OCI-LY1 (cell line): ENCODE results near the gene IL3.

Experiments used
- H2AFZ ChIP-seq: fragments of 200-600 bp; sonication (generic), shearing (Covaris generic); 2 replicates; pipeline ENCODE4 v1.6.0; 2014; ENCODE audit warnings: antibody characterized with exemption, mild to moderate bottlenecking, low read length
- H3F3A ChIP-seq: fragments of 200-600 bp; sonication (generic), shearing (Covaris generic); 2 replicates; pipeline ENCODE4 v1.6.0; 2014; ENCODE audit warnings: mild to moderate bottlenecking, antibody characterized with exemption, low read length, moderate library complexity; ENCODE audit not compliant: insufficient read depth
- H3K27ac ChIP-seq: fragments of 200-600 bp; sonication (generic); 2 replicates; pipeline ENCODE4 v1.5.1; 2014; ENCODE audit warnings: low read length, mixed run types, mild to moderate bottlenecking, low read depth; ENCODE audit not compliant: poor library complexity, severe bottlenecking
- H3K27me3 ChIP-seq: fragments of 200-600 bp; sonication (generic); 2 replicates; pipeline ENCODE4 v1.6.0; 2014; ENCODE audit warnings: antibody characterized with exemption, mild to moderate bottlenecking, low read length, moderate library complexity; ENCODE audit not compliant: insufficient read depth
- H3K36me3 ChIP-seq: fragments of 200-600 bp; sonication (generic); 2 replicates; pipeline ENCODE4 v1.6.1; 2014; ENCODE audit warnings: mild to moderate bottlenecking, antibody characterized with exemption, low read length, moderate library complexity, mixed read lengths; ENCODE audit not compliant: insufficient read depth
- H3K4me1 ChIP-seq: fragments of 200-600 bp; sonication (generic); 2 replicates; pipeline ENCODE4 v1.5.1; 2014; ENCODE audit warnings: mild to moderate bottlenecking, low read length, moderate library complexity; ENCODE audit not compliant: insufficient read depth, severe bottlenecking
- H3K4me2 ChIP-seq: fragments of 200-600 bp; sonication (generic), shearing (Covaris generic); 2 replicates; pipeline ENCODE4 v1.6.1; 2014; ENCODE audit warnings: low read length
- H3K4me3 ChIP-seq: fragments of 200-600 bp; sonication (generic); 2 replicates; pipeline ENCODE4 v1.5.1; 2014; ENCODE audit warnings: low read length, low read depth, mild to moderate bottlenecking, mixed read lengths; ENCODE audit not compliant: poor library complexity, severe bottlenecking
- H3K79me2 ChIP-seq: fragments of 200-600 bp; shearing (Covaris generic); 2 replicates; pipeline ENCODE4 v1.6.1; 2016; ENCODE audit warnings: mixed run types, low read length, mixed read lengths; ENCODE audit not compliant: insufficient read depth
- H3K9ac ChIP-seq: fragments of 200-600 bp; sonication (generic), shearing (Covaris generic); 2 replicates; pipeline ENCODE4 v1.6.1; 2014; ENCODE audit warnings: mild to moderate bottlenecking, low read length, mixed read lengths
- H3K9me2 ChIP-seq: fragments of 200-600 bp; sonication (generic), shearing (Covaris generic); 2 replicates; pipeline ENCODE4 v1.6.1; 2014; ENCODE audit warnings: low read depth, mild to moderate bottlenecking, low read length, mixed read lengths
- H3K9me3 ChIP-seq: fragments of 200-600 bp; shearing (Covaris generic); 2 replicates; pipeline ENCODE4 v1.6.1; 2014; ENCODE audit warnings: low read length, mixed read lengths
- H4K20me1 ChIP-seq: fragments of 200-600 bp; sonication (generic), shearing (Covaris generic); 2 replicates; pipeline ENCODE4 v1.6.0; 2016; ENCODE audit warnings: mild to moderate bottlenecking, low read length; ENCODE audit not compliant: insufficient read depth
- EZH2 ChIP-seq: fragments of 200-600 bp; sonication (generic), shearing (Covaris generic); IDR thresholded peaks from 2 replicates; pipeline ENCODE4 v1.8.0; 2017; ENCODE audit warnings: borderline replicate concordance, mixed run types, mild to moderate bottlenecking, antibody characterized with exemption, low read length, moderate library complexity, mixed read lengths
- TF ChIP-seq, protein P1 (sequence below): fragments of 200-600 bp; sonication (generic), shearing (Covaris generic); IDR thresholded peaks from 2 replicates; pipeline ENCODE4 v1.5.1; 2017; ENCODE audit warnings: mild to moderate bottlenecking, antibody characterized with exemption, low read length, moderate library complexity, mixed read lengths

IL3 gene

GRCh38 chr5:132099076-132099748, 38.8 kb downstream of the IL3 start:
- Histone ChIP-seq H3K4me2 (no peak overlapping the region), H3K27me3 (no peaks in the 10 kb centered on the region)

GRCh38 chr5:132099905-132100304, 39.5 kb downstream of the IL3 start:
- Histone ChIP-seq H3K9ac (no peak overlapping the region), H3K9me2 (no peaks in the 10 kb centered on the region), H3F3A (no peaks in the 10 kb centered on the region), H3K27ac (no peak overlapping the region), H4K20me1 (no peaks in the 10 kb centered on the region), H2AFZ (no peak overlapping the region), H3K79me2 (no peaks in the 10 kb centered on the region), H3K36me3 (no peaks in the 10 kb centered on the region), H3K27me3 (no peaks in the 10 kb centered on the region), H3K9me3 (no peaks in the 10 kb centered on the region), H3K4me1 (peaks cover 14% of the 10 kb centered on the region), H3K4me3 (no peak overlapping the region), H3K4me2 (no peak overlapping the region)
- TF ChIP-seq, protein P1, sequence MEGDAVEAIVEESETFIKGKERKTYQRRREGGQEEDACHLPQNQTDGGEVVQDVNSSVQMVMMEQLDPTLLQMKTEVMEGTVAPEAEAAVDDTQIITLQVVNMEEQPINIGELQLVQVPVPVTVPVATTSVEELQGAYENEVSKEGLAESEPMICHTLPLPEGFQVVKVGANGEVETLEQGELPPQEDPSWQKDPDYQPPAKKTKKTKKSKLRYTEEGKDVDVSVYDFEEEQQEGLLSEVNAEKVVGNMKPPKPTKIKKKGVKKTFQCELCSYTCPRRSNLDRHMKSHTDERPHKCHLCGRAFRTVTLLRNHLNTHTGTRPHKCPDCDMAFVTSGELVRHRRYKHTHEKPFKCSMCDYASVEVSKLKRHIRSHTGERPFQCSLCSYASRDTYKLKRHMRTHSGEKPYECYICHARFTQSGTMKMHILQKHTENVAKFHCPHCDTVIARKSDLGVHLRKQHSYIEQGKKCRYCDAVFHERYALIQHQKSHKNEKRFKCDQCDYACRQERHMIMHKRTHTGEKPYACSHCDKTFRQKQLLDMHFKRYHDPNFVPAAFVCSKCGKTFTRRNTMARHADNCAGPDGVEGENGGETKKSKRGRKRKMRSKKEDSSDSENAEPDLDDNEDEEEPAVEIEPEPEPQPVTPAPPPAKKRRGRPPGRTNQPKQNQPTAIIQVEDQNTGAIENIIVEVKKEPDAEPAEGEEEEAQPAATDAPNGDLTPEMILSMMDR, result no peak
- TF ChIP-seq EZH2, result no peak

More at GRCh38 chr5:132099076-132099748, 38.8 kb downstream of the IL3 start:
- Histone ChIP-seq H2AFZ (no peak overlapping the region), H3K4me3 (no peak overlapping the region), H3K9ac (no peak overlapping the region), H3K79me2 (no peaks in the 10 kb centered on the region), H3F3A (no peaks in the 10 kb centered on the region), H3K36me3 (no peaks in the 10 kb centered on the region), H3K27ac (no peak overlapping the region), H4K20me1 (no peaks in the 10 kb centered on the region), H3K4me1 (peaks cover 12% of the 10 kb centered on the region), H3K9me3 (no peaks in the 10 kb centered on the region), H3K9me2 (no peaks in the 10 kb centered on the region)
- TF ChIP-seq EZH2, result no peak

DNA sequence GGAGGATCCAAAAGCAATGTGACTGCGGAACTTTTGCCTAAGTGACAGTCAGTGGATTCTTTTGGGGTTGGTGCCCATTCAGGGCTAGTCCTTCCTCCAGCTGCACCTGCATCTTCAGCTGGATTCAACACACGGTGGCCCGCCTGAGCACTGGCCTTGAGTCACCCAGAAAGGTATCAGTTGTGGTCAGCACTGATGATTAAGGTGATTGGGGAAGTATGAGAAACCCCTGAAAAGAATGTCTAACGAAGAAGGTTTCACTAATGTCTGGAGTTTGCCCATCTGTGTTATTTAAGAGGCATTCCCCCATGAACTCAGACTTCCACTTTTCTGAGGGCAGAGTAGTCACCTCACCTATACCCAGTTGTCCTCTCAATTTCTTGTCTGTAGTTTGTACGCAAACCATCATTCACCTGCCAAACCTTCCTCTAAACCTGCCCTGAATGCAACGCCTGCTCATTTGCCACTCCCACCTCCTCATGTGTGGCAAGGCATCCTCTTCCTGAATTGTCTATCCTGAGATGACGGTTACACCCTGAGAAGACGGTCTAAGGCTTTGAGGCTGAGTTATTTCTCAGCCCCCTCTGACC, 40.3 kb downstream of the IL3 start:
- peaks cover 14% of the 10 kb centered on the region for H3K4me1 ChIP-seq

More for the DNA sequence above, 40.3 kb downstream of the IL3 start:
- H3K9ac ChIP-seq, result no peak overlapping the region
- no peak overlapping the region for H3K4me3 ChIP-seq
- H3K79me2 ChIP-seq, result no peaks in the 10 kb centered on the region
- H3K27me3 ChIP-seq, result no peaks in the 10 kb centered on the region
- H3K9me2 ChIP-seq, result no peaks in the 10 kb centered on the region
- no peak overlapping the region for H3K4me2 ChIP-seq
- H3K36me3 ChIP-seq, result no peaks in the 10 kb centered on the region
- H3K27ac ChIP-seq, result no peak overlapping the region
- H4K20me1 ChIP-seq, result no peaks in the 10 kb centered on the region
- TF ChIP-seq, protein P1, result no peak
- no peak for TF ChIP-seq EZH2
- no peaks in the 10 kb centered on the region for H3K9me3 ChIP-seq
- no peaks in the 10 kb centered on the region for H3F3A ChIP-seq
- no peak overlapping the region for H2AFZ ChIP-seq
